ENCODE data around the gene USP9Y.

Gene USP9Y

GRCh38 chrY:12734051-12734450 lies 33.0 kb downstream of the USP9Y start:
- H3K9me3 ChIP-seq (ENCODE audit: control insufficient read depth, insufficient read depth, low read length), result no peaks in the 10 kb centered on the region
- H4K20me1 ChIP-seq (ENCODE audit: control insufficient read depth, insufficient read depth, low read depth, low read length), result no peaks in the 10 kb centered on the region
- no peak overlapping the region for H3K4me2 ChIP-seq (ENCODE audit: low read length)
- H3K4me3 ChIP-seq (ENCODE audit: low read length), result no peak overlapping the region
- H3K9me2 ChIP-seq (replicated peaks; ENCODE audit: control insufficient read depth, low read length), result no peaks in the 10 kb centered on the region
- H3K36me3 ChIP-seq (ENCODE audit: control insufficient read depth, low read length), result no peaks in the 10 kb centered on the region
- no peak for TF ChIP-seq EZH2phosphoT487 (IDR thresholded peaks at IDR 0.05; ENCODE audit: borderline replicate concordance, low read length)
- TF ChIP-seq, protein P1, sequence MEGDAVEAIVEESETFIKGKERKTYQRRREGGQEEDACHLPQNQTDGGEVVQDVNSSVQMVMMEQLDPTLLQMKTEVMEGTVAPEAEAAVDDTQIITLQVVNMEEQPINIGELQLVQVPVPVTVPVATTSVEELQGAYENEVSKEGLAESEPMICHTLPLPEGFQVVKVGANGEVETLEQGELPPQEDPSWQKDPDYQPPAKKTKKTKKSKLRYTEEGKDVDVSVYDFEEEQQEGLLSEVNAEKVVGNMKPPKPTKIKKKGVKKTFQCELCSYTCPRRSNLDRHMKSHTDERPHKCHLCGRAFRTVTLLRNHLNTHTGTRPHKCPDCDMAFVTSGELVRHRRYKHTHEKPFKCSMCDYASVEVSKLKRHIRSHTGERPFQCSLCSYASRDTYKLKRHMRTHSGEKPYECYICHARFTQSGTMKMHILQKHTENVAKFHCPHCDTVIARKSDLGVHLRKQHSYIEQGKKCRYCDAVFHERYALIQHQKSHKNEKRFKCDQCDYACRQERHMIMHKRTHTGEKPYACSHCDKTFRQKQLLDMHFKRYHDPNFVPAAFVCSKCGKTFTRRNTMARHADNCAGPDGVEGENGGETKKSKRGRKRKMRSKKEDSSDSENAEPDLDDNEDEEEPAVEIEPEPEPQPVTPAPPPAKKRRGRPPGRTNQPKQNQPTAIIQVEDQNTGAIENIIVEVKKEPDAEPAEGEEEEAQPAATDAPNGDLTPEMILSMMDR (IDR thresholded peaks at IDR 0.05; ENCODE audit: low read depth, low read length, poor library complexity, severe bottlenecking), result no peak
- no peaks in the 10 kb centered on the region for H3F3A ChIP-seq (ENCODE audit: control insufficient read depth, insufficient read depth)
- H3K79me2 ChIP-seq (ENCODE audit: control insufficient read depth, low read length), result no peaks in the 10 kb centered on the region
- H3K27me3 ChIP-seq (ENCODE audit: control insufficient read depth, low read length), result no peaks in the 10 kb centered on the region
- H3K27ac ChIP-seq (ENCODE audit: low read depth, low read length), result no peak overlapping the region
- no peaks in the 10 kb centered on the region for H3K4me1 ChIP-seq (ENCODE audit: control insufficient read depth, low read length)

DNA sequence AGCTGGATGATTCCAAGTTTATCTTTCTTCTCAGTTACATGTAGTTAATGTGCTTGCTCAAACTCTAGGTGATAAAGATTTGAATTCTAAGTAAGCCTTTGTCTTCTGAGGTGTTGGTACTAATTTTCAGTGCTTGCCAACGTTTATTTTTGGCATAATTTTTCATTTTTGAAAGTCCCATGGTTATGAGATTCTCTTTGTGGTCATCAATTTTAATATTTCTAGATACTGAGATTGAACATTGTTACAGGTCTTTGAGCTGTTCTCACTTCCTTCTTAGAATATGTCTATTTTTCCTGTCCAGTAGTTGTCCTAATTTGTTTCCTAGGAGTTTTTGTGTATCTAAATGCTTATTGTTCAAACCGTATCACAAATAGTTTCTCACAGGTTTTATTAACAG lies 40.4 kb downstream of the USP9Y start:
- no peak overlapping the region for H3K27ac ChIP-seq (ENCODE audit: low read depth, low read length)
- no peaks in the 10 kb centered on the region for H3K27me3 ChIP-seq (ENCODE audit: control insufficient read depth, low read length)
- H3K9me2 ChIP-seq (replicated peaks; ENCODE audit: control insufficient read depth, low read length), result no peaks in the 10 kb centered on the region
- TF ChIP-seq, protein P1 (IDR thresholded peaks at IDR 0.05; ENCODE audit: low read depth, low read length, poor library complexity, severe bottlenecking), result no peak
- TF ChIP-seq EZH2phosphoT487 (IDR thresholded peaks at IDR 0.05; ENCODE audit: borderline replicate concordance, low read length), result no peak
- no peak overlapping the region for H3K4me2 ChIP-seq (ENCODE audit: low read length)
- no peaks in the 10 kb centered on the region for H3F3A ChIP-seq (ENCODE audit: control insufficient read depth, insufficient read depth)
- H3K36me3 ChIP-seq (ENCODE audit: control insufficient read depth, low read length), result no peaks in the 10 kb centered on the region
- no peak overlapping the region for H3K4me3 ChIP-seq (ENCODE audit: low read length)
- no peaks in the 10 kb centered on the region for H3K79me2 ChIP-seq (ENCODE audit: control insufficient read depth, low read length)
- no peaks in the 10 kb centered on the region for H3K4me1 ChIP-seq (ENCODE audit: control insufficient read depth, low read length)
- H3K9me3 ChIP-seq (ENCODE audit: control insufficient read depth, insufficient read depth, low read length), result no peaks in the 10 kb centered on the region
- no peaks in the 10 kb centered on the region for H4K20me1 ChIP-seq (ENCODE audit: control insufficient read depth, insufficient read depth, low read depth, low read length)

DNA sequence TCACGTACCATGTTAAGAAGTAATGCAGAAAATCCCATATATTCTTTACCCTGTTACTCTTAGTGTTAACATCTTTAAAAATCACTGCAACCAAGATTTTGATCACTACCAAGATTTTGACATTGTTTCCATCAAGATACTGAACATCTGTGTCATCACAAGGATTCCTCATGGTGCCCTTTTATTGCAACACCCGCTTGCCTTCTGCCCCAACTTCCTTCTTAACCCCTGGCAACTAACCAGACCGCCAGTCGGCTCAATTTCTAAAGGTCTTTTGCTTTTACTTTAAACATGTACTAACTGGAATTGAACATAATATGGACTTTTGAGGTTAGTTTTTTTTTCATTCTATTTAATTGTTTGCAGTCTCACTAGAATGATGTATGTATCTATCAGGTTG lies 41.7 kb downstream of the USP9Y start:
- Histone ChIP-seq H3K27me3 (ENCODE audit: control insufficient read depth, low read length) (no peaks in the 10 kb centered on the region), H3K4me3 (ENCODE audit: low read length) (no peak overlapping the region), H3K4me1 (ENCODE audit: control insufficient read depth, low read length) (no peaks in the 10 kb centered on the region), H3K9me3 (ENCODE audit: control insufficient read depth, insufficient read depth, low read length) (no peaks in the 10 kb centered on the region), H3K79me2 (ENCODE audit: control insufficient read depth, low read length) (no peaks in the 10 kb centered on the region), H4K20me1 (ENCODE audit: control insufficient read depth, insufficient read depth, low read depth, low read length) (no peaks in the 10 kb centered on the region), H3K9me2 (replicated peaks; ENCODE audit: control insufficient read depth, low read length) (no peaks in the 10 kb centered on the region), H3K36me3 (ENCODE audit: control insufficient read depth, low read length) (no peaks in the 10 kb centered on the region), H3F3A (ENCODE audit: control insufficient read depth, insufficient read depth) (no peaks in the 10 kb centered on the region), H3K27ac (ENCODE audit: low read depth, low read length) (no peak overlapping the region), H3K4me2 (ENCODE audit: low read length) (no peak overlapping the region)
- TF ChIP-seq, protein P1 (IDR thresholded peaks at IDR 0.05; ENCODE audit: low read depth, low read length, poor library complexity, severe bottlenecking), result no peak

GRCh38 chrY:12744091-12744490 lies 43.1 kb downstream of the USP9Y start:
- Histone ChIP-seq H3K4me1 (ENCODE audit: control insufficient read depth, low read length) (no peaks in the 10 kb centered on the region), H3K9me3 (ENCODE audit: control insufficient read depth, insufficient read depth, low read length) (no peaks in the 10 kb centered on the region), H3F3A (ENCODE audit: control insufficient read depth, insufficient read depth) (no peaks in the 10 kb centered on the region), H3K9me2 (replicated peaks; ENCODE audit: control insufficient read depth, low read length) (no peaks in the 10 kb centered on the region), H3K27ac (ENCODE audit: low read depth, low read length) (no peak overlapping the region), H4K20me1 (ENCODE audit: control insufficient read depth, insufficient read depth, low read depth, low read length) (no peaks in the 10 kb centered on the region), H3K36me3 (ENCODE audit: control insufficient read depth, low read length) (no peaks in the 10 kb centered on the region), H3K27me3 (ENCODE audit: control insufficient read depth, low read length) (no peaks in the 10 kb centered on the region), H3K4me2 (ENCODE audit: low read length) (no peak overlapping the region), H3K4me3 (ENCODE audit: low read length) (no peak overlapping the region), H3K79me2 (ENCODE audit: control insufficient read depth, low read length) (no peaks in the 10 kb centered on the region)
- TF ChIP-seq, protein P1 (IDR thresholded peaks at IDR 0.05; ENCODE audit: low read depth, low read length, poor library complexity, severe bottlenecking), result no peak
- TF ChIP-seq EZH2phosphoT487 (IDR thresholded peaks at IDR 0.05; ENCODE audit: borderline replicate concordance, low read length), result no peak
